ENCODE data around the gene KRT80.

The KRT80 gene

DNA sequence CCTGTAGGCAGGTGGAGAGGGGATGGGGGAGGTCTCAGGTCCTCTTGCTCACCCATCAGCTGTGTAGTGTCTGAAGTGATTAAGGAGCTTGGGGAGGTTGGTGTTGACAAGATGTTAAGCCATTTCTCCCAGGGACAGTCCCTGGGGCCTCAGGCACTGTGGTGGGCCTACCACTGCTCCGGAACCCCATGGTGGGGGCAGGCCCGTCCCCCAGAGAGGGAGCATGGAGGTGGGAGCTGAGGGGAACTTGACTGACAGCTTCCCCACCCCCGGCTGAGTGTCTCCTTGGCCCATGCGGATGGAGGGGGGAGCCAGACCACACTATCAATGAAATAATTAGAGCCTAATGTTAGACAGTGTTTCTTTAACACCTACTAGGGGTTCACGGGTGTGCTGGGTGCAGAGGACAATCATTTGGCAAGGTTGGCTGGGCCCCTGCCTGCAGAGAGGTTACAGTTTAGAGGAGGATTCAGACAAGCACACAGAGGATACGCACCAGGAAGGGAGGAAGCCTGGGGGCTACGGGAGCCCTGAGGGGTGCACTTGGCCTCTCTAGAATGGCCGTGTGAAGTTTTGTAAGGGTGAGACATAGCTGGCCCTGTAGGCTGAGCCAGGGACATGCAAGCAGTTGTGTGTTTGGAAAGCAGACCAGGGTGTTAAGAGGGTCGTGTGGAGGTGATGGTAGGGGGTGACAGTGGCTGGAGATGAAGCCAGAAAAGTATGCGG is 19.3 kb upstream of the KRT80 start:
- DNase-seq (ENCODE audit: low spot score), result no peak

DNA sequence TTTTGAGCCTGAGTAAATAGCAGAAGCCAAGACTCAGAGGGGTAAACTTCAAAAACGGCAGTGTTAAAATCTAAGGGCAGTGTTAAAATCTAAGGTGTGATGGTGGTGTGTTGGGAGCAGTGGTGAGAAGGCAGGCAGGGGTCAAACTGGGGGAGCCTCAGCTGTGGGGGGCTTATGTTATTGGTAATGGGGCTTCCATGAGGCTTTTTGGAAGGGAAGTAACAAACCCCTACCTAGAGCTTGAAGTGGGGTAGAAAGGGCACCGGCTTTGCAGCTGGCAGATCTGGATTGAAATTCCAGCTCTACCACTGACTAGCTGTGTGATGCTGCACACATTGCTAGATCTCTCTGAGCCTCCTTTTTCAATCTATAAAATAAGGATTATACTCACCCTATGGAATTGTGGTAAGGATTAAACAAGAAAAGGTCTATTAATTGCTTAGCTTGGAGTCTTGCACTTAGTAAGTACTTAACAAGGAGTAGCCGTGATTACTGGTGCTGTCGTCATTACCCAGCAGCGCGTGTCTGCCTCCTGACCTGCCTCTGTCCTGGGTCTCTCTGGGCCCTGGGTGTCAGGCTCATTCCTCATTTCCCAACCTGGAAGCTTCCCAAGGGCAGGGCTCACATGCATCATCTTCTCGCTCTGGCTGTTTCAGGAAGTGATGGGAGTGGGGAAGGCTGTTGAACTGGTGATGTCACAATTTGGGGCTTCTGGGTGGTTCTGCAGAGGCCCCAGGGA is 18.5 kb upstream of the KRT80 start:
- no peak for DNase-seq (ENCODE audit: low spot score)

DNA sequence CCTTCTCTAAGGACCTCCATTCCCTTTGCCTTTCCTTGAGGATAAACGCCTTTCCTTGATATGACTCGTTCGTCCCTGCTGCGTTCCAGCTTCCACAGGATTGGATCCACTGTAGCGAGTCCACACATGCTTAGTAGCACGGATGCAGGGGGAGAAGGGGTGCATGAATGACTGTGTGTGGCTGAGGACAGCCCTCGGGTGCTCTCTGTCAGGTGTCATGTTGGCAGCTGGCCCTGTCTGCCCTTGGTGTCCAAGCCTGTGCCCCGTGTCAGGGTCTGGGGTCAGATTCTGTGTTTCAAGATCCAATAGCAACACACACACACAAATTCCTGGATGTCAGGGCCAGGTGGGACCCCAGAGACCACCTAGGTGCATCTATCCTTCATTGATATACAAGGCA is 17.5 kb upstream of the KRT80 start:
- no peak for DNase-seq (ENCODE audit: low spot score)

DNA sequence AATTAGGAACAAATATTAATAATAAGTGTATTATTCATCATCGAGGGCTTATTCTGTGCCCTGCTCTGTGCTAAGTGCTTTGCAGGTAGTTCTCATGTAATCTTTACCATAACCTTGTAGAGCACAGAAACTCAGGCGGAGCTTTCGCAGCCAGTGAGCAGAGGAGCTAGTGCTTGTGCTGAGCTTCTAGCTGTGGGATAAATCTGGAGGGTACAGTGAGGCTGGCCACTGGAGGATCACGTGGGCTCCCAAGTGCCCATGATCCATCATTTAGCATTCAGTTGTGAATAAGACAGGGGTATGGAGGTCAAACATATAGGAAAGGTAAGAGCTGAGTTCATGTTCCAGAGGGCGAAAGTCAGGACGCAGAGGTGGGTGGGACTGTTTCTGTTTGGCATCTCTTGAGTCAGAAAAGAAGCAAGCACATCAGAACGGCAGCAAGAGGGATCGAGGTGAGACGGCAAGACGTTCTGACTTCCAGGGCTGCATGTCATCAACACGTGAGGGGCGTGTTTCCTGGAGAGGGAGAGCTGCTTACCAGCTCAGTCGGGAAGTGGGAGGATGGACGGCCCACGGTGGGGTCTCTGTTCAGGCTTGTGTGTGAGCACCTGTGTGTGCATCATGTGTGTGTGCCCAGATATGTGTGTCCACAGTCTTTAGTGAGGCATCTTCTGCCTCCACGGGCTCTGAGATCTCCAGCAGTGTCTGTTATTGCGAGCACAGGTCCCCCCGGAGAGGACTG is 16.8 kb upstream of the KRT80 start:
- no peak for DNase-seq (ENCODE audit: low spot score)

DNA sequence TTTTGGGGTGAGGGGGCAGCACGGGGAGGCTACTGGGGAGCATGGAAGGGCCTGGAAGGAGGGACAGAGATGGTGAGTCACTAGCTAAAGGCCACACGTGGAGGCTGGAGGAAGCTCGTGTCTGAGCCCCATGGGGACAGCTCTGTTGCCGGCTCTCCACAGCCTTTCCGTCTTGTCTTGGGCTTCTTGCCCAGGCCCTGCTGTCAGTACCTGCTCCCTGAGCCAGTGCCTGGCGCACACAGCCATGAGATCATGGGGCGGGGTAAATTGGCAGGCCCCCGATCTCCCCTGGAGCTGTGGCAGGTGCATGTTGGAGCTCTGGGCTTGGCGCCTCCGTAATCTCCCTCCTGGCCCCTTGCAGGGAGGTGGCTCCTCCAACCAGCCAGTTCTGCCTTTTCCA is 16.1 kb upstream of the KRT80 start:
- DNase-seq (ENCODE audit: low spot score), result peak; percentile 55

DNA sequence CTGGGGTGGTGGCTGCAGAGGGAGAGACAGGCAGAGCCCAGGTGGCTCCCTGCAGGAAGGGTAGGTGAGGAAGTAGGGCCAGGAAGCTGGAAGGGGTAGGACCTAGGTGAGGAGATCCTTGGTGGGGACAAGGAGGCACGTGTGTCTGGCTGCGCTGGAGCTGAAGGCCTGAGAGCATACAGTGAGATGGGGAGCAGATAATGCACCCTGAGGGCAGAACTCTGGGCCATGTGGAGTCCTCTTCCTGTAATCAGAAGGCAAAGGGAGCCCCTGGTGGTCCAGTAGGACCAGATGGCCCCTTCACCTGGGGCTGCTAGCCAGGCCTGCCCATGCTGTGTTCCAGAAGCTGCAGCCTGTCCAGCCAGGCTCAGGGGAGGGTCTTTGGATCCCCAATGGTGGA is 15.3 kb upstream of the KRT80 start:
- no peak for DNase-seq (ENCODE audit: low spot score)

DNA sequence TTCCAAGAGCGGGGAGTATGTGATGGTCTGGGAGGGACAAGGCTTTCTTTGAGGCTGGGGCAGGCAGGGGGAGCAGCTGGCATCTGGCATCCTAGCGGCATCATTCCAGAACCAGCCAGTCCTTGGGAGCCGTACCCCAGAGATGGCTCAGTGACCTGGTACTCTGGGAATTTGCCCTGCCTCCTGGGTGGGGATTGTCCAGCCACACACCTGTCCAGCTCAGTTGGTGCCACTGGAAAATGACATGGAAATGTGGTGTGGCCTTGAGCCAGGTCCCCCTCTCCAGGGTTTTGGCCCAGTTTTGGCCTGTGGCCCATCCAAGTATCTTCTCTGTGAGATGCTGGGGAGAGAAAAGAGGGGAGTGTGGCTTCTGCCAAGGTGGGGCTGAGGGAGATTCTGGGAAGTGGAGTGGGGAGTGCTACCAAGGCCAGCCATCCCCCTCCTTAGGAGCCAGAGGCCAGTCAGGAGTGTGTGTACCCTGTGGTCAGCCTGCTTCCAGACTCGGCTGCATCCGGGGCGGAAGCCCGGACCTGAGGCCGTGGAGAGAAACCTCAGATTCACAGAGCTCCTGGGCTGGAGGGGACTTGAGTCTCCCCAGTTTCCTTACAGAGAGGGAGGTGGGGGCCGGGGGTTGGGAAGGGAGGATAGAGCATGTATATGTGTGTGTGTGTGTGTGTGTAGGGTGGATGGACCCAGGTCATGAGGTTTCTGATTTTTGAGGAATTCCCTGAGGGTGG is 14.7 kb upstream of the KRT80 start:
- DNase-seq (ENCODE audit: low spot score), result no peak

DNA sequence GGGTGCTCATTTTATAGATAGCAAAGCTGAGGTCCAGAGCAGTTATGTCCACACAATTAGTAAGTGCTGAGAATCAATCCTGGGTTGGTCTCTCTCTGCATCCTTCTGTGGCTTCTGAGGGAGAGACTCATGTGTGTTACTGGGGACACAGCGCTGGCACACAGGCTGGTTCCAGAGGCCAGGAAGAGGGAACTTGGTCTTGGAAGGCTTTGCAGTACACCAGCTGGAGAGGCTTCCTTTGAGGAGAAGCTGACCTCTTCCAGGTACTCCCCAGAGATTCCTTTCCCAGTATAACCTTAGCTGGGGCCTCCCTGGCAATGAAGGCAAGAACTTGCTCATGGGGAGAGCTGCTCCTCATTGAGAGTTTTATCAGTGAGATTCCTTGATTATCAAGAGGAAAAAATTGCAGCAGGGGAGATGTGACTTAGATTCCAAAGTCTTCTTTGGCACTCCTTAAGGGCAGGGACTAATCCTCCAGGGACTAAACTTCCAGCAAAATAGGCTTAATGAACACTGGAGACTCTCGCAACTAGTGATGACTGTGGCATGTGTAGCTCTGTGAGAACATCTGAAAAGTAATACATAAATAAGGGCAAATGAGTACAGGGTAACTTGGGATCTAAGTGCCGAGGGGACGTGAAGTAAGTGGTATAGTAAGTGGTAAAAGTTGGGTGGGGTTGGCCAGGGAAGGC is 13.9 kb upstream of the KRT80 start:
- no peak for DNase-seq (ENCODE audit: low spot score)

DNA sequence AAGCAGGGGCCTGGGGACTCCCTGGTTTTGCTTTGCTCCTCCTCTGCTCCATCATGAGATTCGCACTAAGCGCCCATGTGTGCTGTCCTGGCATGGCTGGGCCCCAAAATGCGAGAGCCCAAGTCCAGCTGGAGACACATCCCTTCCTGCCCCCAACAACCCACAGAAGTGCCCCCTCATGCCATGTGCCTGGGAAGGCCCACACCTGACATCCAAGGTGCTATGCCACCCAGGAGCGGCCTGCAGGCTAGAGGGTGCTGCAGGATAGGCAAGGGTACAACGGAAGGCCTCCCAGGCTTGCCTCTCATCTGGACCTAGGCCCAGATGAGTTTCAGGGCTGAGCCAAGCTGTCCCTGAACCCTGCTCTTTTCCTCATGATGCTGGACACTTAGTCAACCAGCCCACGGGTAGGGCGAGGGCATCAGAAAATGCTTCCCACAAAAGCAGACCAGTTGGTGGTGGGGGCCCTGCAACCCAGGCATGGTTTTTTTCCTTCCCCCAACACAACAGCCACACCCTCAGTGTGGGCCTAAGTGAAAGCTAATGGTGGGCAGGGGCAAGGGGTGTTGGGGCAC is 13.2 kb upstream of the KRT80 start:
- DNase-seq (ENCODE audit: low spot score), result no peak

DNA sequence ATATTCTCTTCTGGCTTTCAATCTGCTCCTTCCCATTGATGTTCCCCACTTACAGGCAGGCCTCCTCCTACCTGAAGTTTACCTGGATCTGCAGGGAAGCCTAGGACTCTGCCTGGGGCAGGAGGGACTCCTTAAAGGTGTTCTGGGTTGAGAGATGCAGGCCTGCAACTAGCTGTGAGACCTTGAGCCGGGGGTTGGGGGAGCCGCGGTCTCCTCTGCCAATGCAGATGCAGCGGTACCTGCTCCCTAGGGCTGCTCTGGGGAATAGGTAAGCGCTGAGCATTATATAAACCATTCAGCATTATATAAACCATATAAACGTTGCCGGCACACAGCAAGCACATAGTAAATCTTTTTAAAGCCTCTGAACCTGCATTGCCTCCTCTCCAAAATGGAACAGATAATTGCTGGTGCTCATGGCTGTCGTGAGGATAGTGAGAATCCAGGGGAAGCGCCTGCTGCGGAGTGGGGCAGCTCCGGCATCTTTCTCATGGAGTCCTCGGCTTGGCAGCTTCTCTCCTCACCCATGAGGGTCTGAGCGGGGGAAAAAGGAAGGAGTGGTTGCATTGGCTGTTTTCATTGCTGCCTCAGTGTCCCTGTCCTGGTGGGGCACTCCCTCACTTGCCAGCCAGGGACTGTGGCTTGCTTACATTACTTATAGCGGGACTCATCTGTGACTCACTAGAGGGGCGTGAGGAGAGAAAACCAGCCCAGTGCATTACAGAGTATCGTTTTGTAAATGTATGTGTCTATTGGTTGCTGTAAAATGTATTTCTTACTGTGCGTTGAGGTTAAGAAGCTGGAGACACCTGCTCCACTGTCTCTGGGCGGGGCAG is 12.5 kb upstream of the KRT80 start:
- DNase-seq (ENCODE audit: low spot score), result peak; percentile 3

DNA sequence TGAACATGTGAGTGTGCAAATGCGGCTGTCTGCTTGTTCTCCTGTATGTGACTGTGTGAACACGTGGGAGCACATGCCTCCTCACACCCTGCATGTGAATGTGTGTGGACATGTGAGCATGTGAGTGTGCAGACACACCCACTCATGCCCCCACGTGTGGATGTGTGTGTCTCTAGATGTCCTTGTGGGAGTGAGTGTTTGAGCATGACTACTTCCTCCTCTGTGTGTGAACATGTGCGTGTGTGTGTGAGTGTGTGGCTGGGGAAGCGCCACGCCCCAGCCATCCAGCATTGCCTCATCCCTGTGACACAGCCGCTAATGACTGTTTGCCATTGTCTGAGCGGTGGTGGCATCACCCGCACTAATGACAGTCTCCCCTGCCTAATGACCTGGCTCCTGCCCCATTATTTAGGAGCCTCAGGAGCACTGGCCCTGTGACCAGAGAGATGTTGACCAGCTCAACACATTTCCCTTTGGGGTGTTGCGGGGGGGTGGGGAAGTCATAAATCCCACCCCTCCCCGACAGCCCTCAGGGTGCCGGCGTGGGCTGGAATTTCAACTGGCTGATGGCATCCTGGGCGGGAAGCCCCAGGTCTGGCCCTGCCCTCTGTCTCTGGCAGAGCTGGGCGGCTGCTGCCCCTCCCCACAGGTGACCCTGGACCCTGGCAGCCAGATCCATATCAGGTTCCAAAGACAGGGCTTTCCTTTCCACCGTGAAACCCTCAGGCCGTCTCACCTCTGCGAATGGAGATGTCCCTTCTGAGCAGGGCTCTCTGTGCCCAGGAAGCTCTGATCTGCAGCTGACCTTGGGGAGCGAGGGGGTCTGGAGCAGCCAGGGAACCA is 11.5 kb upstream of the KRT80 start:
- peak; percentile 37 for DNase-seq (ENCODE audit: low spot score)

DNA sequence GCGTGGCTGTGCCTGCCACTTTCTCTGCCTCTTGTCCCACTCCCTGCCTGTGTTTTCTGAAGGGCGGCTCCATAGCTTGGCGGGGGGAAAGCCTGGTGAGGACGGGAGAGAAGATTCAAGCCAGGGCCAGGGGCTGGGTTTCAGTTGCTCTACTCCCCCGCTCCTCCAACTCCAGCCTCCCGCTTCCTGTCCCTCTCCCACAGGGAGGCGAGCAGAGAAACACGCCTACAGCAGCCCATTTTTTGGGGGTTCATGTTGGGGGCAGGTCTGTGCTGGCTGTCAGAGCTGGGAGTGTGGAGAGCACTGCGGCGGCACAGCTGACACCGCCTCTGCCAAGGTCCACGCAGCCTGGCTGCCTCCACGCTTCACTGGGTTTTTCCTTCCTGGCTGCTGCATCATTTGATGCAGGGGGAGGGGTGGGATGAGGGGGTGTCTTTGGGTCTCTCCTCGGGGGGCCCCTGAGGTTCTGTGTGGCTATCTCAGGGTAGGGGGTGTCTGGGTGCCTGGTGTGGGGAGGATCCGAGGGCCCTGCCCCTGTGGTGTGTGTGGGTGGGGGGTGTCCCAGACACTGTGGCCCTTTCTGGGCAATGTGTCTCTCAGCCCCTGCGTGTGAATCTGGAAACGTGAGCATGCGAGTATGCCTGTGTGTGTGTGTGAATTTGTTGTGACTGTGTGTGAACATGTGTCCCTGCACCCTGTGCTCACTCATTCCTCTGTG is 10.7 kb upstream of the KRT80 start:
- DNase-seq (ENCODE audit: low spot score), result peak; percentile 37

DNA sequence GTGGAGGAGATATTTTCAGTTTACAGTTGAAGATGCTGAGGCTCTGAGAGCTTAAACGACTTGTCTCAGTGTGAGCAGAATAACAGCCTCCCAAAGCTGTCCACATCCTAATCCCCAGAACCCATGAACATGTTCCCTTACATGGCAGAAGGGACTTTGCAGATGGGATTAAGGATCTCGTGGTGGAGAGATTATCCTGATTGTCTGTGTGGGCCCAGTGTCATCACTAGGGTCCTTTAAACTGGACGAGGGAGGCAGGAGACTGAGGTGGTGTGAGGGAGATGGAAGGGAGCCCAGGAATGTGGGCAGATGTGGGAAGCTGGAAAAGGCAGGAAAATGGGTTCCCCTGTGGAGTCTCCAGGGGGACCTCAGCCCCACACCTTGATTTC is 9.6 kb upstream of the KRT80 start:
- no peak for DNase-seq (ENCODE audit: low spot score)

DNA sequence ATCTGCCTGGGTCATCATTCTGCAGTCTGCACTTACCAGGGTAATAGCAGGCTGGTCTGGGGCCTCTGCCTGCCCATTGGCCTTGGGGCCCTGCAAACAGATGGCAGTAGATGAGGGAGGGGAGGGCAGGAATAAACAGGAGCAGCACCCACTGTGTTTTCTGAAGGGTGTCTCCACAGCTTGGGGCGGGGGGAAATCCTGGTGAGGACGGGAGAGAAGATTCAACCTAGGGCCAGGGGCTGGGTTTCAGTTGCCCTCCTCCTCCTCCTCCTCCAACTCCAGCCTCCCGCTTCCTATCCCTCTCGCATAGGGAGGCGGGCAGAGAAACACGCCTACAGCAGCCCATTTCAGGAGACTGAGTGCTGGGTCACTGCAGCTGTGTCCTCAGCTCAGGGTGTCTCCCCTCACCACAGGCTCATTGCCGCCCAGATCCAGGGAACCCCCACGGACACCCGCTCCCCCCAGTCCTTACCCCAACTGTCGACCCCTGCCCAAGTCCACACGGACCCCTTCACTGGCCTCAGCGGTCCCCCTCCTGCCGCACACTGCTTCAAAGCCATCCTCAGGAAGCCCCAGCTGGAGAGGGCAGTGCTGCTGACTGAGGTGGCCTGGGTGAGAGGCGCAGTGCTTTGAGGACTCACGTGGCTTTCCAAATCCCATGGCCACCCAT is 9.1 kb upstream of the KRT80 start:
- no peak for DNase-seq (ENCODE audit: low spot score)

DNA sequence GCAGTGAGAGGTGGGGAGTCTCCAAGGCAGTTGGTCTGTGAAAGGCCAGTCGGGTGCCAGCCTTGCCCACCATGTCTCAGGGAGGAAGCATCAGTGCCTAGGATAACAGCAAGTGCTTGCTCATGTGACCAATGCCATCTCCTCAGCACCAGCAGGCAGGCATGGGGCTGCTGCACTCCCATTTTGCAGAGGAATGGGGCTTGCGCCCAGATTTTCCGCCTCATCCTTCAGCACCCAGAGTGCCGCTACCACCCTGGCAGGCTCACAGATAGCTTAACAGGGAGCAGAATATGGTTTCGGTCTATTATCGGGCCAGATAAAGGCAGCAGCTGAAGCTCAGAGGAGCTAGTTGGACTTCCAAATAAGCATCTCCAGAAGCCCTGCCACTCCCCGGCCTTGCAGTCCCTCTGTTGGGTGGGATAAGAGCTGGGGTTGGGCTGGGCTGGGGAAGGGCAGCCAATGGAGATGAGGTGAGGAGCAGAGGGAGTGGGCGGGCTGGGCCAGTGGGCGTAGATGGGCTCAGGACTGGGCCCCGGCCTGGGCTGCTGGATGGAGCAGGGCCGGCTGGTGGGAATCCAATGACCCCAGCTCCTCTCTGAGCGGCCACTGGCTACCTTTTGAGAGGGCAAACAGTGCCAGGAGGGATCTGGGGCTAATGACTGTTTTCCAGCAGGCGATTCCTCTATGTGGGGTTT is 8.4 kb upstream of the KRT80 start:
- peak; percentile 83 for DNase-seq (ENCODE audit: low spot score)

DNA sequence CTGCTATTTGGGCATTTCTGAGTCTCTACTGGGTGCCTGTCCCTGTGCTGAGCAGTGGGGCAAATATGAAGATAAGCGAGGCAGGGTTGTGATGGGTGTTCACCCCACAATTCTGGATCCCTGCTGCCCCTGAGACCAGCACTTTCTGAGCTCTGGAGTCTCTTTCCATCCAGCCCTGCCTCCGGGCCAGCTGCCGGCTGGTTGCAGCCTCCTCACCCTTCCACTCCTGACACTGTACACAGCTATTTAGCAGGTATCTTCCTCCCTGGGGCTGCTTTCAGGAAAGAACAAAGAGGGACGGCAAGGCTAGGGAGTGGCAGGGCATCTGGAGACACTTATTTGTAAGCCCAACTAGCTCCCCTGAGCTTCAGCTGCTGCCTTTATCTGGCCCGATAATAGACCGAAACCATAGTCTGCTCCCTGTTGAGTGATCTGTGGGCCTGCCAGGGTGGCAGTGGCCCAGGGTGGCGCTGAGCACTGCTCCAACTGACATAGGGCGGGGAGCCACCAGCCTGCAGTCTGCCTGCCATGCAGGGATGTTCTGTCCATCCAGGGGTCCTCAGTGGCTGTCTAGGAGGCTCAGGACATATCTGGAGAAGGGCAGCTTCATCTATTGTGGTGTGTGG is 7.6 kb upstream of the KRT80 start:
- no peak for DNase-seq (ENCODE audit: low spot score)

All from iPS-NIHi11 (cell line).